ENCODE data around the gene QKI. TPM values are rescaled to one million over a fixed set of nuclear protein-coding genes. Genes with fewer than 3 reads are reported as not detected.

The QKI gene
- total RNA-seq, 1 experiment from 2014 or later = 194 TPM

DNA sequence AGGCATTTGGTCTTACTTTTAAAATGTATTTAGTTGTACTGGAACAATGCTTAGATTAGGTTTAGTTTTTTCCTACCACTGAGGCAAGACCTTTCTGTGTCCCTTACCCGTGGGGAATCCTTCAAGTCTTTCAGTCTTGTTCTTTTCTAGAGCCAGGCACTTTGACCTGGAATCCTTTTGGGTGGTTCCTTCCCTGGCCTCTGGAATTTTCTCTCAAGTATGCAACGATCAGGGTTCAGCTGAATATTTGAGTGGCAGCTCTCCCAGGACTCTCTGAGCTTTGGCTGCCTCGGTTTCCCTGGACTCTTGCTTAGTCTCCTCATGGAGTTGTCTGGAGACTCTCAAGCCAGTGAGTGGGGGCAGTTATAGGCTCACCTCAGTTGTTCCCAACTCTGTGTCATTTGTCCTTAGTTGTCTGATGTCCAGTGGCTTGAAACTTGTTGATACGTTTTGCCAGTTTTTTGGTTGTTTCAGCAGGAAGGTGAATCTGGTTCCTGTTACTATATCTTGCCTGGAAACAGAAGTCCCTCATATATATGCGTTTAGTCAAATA lies 118.1 kb downstream of the QKI start:
- DNase-seq (ENCODE audit: low read depth in 1 of 2, low spot score in 2 of 2) = no peak
- H3K27me3 ChIP-seq (replicated peaks) = no peaks in the 10 kb centered on the region
- no peak overlapping the region for H3K4me3 ChIP-seq
- H3K4me1 ChIP-seq (replicated peaks) = peaks cover 66% of the 10 kb centered on the region
- no peak overlapping the region for H3K27ac ChIP-seq
- H3K9me3 ChIP-seq (replicated peaks) = no peaks in the 10 kb centered on the region
- H3K36me3 ChIP-seq = peaks cover 14% of the 10 kb centered on the region

DNA sequence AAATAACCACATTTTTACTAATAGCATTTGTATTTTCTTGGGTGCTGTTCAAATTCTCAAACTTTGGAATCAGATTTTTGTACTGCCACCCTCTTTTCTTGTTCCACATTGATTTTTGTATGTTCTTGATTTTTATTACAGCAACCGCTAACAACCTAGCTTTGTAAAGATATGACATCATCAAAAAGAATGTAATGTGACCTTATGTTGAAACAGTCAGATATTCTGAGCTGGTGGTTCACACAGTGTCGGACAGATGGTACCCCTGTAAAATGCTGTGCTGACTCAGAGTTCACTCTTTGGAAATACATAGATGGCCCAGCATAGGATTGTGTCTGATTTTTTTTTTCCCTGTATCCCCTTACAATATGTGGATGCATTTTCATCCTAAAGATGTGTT lies 118.9 kb downstream of the QKI start:
- Histone ChIP-seq H3K36me3 (peaks cover 21% of the 10 kb centered on the region), H3K4me1 (replicated peaks) (peaks cover 57% of the 10 kb centered on the region), H3K27ac (peak overlapping the region; percentile 36), H3K27me3 (replicated peaks) (no peaks in the 10 kb centered on the region), H3K4me3 (no peak overlapping the region), H3K9me3 (replicated peaks) (no peaks in the 10 kb centered on the region)
- DNase-seq (ENCODE audit: low read depth in 1 of 2, low spot score in 2 of 2) = peak in 1 of 2 experiments; percentile 59

DNA sequence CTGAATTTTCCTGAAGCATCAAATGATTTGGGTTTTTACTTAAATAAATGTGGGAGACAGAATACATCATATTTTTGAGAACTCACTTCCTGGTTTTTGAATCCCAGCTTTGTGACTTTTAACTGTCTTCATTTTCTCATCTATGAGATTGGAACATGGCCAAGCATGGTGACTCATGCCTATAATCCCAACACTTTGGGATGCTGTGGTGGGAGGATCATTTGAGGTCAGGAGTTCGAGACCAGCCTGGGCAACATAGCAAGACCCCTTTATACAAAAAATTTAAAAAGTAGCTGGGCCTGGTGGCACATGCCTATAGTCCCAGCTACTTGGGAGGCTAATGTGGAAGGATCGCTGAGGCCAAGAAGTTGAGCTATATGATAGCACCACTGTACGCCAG lies 122.3 kb downstream of the QKI start:
- Histone ChIP-seq H3K4me1 (replicated peaks) (peaks cover 24% of the 10 kb centered on the region), H3K27ac (no peak overlapping the region), H3K36me3 (peaks cover 21% of the 10 kb centered on the region)

DNA sequence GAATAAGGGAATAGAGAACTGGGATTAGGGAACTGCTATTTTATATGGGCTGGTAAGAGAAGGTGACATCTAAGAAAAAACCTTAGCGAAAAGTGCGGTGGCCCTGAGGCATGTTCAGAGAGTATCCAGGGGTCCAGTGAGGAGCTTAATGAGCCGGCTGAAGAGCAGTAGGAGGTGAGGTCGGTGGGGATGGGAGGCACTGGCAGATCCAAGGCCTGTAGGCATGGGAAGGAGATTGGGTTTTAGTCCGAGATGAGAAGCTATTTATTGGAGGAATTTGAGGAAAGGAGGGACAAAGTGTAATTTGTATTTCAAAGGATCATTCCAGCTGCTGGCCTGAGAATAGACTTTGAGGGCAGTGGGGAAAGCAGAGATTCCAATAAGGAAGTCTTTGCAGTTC lies 123.8 kb downstream of the QKI start:
- Histone ChIP-seq H3K27me3 (replicated peaks) (no peaks in the 10 kb centered on the region), H3K9me3 (replicated peaks) (no peaks in the 10 kb centered on the region), H3K36me3 (peaks cover 23% of the 10 kb centered on the region), H3K27ac (no peak overlapping the region), H3K4me1 (replicated peaks) (peaks cover 11% of the 10 kb centered on the region), H3K4me3 (no peak overlapping the region)
- no peak for DNase-seq (ENCODE audit: low read depth in 1 of 2, low spot score in 2 of 2)

More for the DNA sequence above, 122.3 kb downstream of the QKI start:
- peak in 1 of 2 experiments; percentile 28 for DNase-seq (ENCODE audit: low read depth in 1 of 2, low spot score in 2 of 2)
- Histone ChIP-seq H3K4me3 (no peak overlapping the region), H3K9me3 (replicated peaks) (no peaks in the 10 kb centered on the region), H3K27me3 (replicated peaks) (no peaks in the 10 kb centered on the region)

DNA sequence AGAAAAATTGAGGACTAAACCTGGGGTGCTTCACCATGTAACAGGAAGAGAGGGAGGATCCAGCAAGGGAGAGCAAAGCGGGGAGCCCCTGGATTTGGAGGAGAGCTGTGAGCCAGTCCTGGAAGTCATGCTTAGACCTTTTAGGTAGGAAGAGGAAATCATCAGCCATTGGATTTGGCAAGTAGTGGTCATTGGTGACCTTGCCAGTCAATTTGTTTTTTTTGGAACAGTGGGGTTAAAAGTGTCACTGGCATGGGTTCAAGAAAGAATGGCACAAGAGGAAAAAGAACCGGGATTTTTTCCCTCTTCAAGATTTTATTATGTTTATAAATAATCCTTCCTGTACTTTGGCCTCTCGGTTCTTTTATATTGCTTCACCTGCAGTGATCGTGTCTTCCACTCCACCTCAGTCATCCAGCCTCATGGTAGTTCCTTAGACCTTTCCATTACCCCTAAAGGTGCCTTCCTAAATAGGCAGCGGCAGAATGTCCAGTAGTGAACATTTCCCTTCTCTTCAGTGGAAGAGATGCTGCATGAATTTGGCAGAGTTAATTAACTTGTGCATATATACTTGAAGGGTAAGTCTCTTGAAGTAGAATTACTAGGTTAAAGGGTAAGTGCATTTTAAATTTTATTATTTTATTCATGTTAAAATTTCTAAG lies 124.7 kb downstream of the QKI start:
- DNase-seq (ENCODE audit: low read depth in 1 of 2, low spot score in 2 of 2) = no peak
- H3K4me1 ChIP-seq (replicated peaks) = peaks cover 6% of the 10 kb centered on the region; the same call in 1 of the 2 replicates
- H3K27ac ChIP-seq = no peak overlapping the region
- no peaks in the 10 kb centered on the region for H3K9me3 ChIP-seq (replicated peaks)
- no peaks in the 10 kb centered on the region for H3K27me3 ChIP-seq (replicated peaks)
- H3K4me3 ChIP-seq = no peak overlapping the region
- H3K36me3 ChIP-seq = peaks cover 26% of the 10 kb centered on the region

DNA sequence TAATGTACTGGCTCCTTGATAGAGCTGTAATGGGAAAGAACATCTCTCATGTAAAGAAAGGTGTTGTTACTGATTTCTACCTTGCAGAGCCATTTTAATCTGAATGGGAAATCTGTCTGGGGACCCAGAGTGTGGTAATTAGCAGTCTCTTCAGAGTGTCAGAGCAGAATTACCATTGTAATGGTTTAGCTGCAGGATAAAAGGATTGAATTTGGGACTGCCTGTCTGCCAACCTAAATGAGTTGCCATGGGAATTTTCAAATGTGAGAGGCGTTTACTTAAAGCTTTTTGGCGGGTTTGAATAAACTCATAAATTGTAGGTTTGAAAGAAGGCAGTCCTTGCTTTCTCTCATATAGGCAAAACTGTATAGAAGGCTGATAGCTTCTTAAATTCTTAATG lies 128.8 kb downstream of the QKI start:
- DNase-seq (ENCODE audit: low read depth in 1 of 2, low spot score in 2 of 2) = no peak
- H3K27ac ChIP-seq = no peak overlapping the region
- peaks cover 9% of the 10 kb centered on the region; the same call in 1 of the 2 replicates for H3K36me3 ChIP-seq

DNA sequence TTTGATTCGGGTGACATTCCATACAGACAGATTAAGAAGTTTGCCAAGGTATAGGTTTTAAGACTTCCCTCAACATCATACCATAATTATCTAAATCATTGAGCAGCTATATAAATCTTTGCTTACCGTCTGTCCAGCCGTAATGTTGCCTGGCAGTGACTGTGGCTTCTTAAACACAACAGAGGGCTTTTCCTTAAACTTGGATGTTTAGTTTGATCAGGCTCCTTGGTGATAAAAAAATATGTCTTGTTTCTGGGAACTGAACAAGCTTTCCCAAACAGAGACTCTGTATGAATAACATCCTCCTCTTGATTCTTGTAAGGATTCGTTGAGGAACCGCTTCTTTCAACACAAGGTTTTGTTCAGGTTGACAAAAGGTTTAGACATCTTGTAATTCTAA lies 130.9 kb downstream of the QKI start:
- no peaks in the 10 kb centered on the region for H3K27me3 ChIP-seq (replicated peaks)
- no peak overlapping the region for H3K4me3 ChIP-seq
- peaks cover 17% of the 10 kb centered on the region; the same call in 1 of the 2 replicates for H3K36me3 ChIP-seq
- H3K9me3 ChIP-seq (replicated peaks) = no peaks in the 10 kb centered on the region
- no peak overlapping the region for H3K27ac ChIP-seq
- H3K4me1 ChIP-seq (replicated peaks) = no peaks in the 10 kb centered on the region
- DNase-seq (ENCODE audit: low read depth in 1 of 2, low spot score in 2 of 2) = no peak

More for the DNA sequence above, 128.8 kb downstream of the QKI start:
- H3K4me1 ChIP-seq (replicated peaks) = no peaks in the 10 kb centered on the region
- H3K27me3 ChIP-seq (replicated peaks) = no peaks in the 10 kb centered on the region
- H3K4me3 ChIP-seq = no peak overlapping the region
- no peaks in the 10 kb centered on the region for H3K9me3 ChIP-seq (replicated peaks)

DNA sequence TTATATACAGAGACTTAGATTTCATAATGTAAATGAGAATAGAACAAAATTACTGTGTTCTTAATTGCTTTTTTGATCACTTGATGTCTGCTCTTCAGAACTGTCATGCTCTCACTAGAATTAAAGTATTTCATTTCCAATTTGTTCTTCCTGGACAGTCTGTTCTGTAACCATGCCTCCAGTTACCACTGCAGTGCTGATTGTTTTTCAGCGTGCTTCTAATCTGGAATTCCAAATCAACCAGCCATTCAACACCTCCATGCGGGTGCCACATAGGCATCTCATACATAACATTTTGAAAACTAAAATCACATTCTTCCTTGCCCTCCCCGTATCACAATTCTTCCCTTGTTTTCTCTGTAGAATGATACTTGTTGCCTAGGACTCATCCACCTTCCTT lies 132.8 kb downstream of the QKI start:
- Histone ChIP-seq H3K4me1 (replicated peaks) (no peaks in the 10 kb centered on the region), H3K9me3 (replicated peaks) (no peaks in the 10 kb centered on the region), H3K4me3 (no peak overlapping the region), H3K36me3 (peaks cover 25% of the 10 kb centered on the region), H3K27ac (no peak overlapping the region), H3K27me3 (replicated peaks) (no peaks in the 10 kb centered on the region)
- no peak for DNase-seq (ENCODE audit: low read depth in 1 of 2, low spot score in 2 of 2)

DNA sequence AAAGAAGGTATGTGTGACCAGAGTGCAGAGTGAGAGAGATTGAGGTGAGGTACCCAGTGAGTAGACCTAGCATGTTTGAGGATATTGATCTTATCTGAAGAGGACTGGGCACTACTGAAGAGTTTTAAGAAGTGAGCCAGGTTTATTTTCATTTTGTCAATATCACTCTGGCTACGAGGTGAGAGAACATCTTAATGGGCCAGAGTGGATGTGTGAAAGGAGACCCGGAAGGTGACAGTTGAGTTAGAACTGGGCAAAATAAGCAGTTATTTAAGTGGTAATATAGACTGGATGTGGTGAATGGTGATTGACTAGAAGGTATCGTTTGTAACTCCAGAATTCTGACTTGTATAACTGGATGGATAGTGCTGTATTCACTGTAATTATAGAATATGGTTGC lies 134.1 kb downstream of the QKI start:
- no peak for DNase-seq (ENCODE audit: low read depth in 1 of 2, low spot score in 2 of 2)
- no peaks in the 10 kb centered on the region for H3K4me1 ChIP-seq (replicated peaks)
- H3K4me3 ChIP-seq = no peak overlapping the region
- H3K27ac ChIP-seq = no peak overlapping the region
- H3K36me3 ChIP-seq = peaks cover 25% of the 10 kb centered on the region
- H3K27me3 ChIP-seq (replicated peaks) = no peaks in the 10 kb centered on the region
- no peaks in the 10 kb centered on the region for H3K9me3 ChIP-seq (replicated peaks)

DNA sequence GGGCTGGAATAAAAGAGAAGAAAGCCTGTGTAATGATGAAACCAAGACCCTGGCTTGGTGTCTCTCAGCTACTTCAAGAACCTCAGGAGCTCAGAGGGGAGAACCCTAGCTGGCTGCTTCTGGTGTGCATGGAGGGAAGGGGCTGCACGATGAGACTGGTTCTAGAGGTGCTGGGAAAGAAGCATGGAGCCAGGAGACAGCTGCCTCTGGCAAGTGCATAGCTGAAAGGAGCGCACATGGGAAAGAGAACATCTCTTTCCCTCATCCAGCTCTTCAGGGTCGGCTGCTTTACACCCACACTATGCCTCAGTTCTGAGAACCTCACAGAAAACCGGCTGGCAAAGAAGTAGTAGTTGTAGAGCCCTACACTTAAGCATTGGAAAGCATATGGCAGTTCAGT lies 139.5 kb downstream of the QKI start:
- Histone ChIP-seq H3K27me3 (replicated peaks) (no peaks in the 10 kb centered on the region), H3K4me1 (replicated peaks) (no peaks in the 10 kb centered on the region), H3K27ac (no peak overlapping the region), H3K4me3 (no peak overlapping the region), H3K36me3 (peaks cover 46% of the 10 kb centered on the region), H3K9me3 (replicated peaks) (no peaks in the 10 kb centered on the region)
- DNase-seq (ENCODE audit: low read depth in 1 of 2, low spot score in 2 of 2) = no peak

DNA sequence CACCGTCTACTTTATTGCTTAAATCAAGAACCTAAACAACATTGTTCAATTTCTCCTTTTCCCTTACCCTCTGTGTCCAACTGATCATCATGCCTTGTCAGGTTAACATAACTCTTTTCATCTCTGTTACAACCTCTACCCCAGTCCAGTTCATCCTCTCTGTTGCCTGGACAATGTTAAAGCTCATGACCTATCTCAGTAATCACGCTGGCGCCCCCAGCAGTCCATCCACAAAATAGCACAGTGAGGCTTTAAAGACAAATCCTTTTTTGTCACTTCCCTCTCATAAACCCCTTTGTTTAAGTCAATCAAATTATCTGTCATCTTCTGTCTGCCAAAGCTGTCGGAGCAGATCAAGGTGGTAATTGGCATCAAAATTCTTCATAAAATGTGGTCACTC lies 140.1 kb downstream of the QKI start:
- H3K4me3 ChIP-seq = no peak overlapping the region
- no peaks in the 10 kb centered on the region for H3K9me3 ChIP-seq (replicated peaks)
- H3K36me3 ChIP-seq = peaks cover 47% of the 10 kb centered on the region
- no peaks in the 10 kb centered on the region for H3K4me1 ChIP-seq (replicated peaks)
- peak; percentile 50 to 57 for DNase-seq (ENCODE audit: low read depth in 1 of 2, low spot score in 2 of 2)
- H3K27me3 ChIP-seq (replicated peaks) = no peaks in the 10 kb centered on the region
- no peak overlapping the region for H3K27ac ChIP-seq

DNA sequence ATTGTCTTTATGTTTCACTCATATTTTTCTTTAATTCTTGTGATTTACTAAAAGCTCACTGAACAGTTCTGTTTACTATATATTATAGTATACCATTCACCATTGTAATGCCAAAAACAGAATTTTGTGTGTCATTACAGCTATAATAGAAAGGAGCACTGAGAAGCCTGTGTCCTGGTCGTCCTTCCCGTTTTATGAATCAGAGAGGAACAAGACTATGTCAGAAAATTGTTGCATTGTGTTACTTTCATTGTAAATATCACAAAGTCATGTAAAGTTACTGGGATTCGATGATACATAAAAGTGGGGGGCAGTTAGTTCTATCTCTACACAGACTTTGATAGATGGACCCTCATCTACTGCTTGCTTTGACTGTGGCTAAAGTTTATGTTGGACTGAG lies 145.1 kb downstream of the QKI start:
- Histone ChIP-seq H3K36me3 (peaks cover 53% of the 10 kb centered on the region), H3K27me3 (replicated peaks) (no peaks in the 10 kb centered on the region), H3K27ac (no peak overlapping the region), H3K4me3 (no peak overlapping the region), H3K9me3 (replicated peaks) (no peaks in the 10 kb centered on the region), H3K4me1 (replicated peaks) (no peaks in the 10 kb centered on the region)
- DNase-seq (ENCODE audit: low read depth in 1 of 2, low spot score in 2 of 2) = no peak

DNA sequence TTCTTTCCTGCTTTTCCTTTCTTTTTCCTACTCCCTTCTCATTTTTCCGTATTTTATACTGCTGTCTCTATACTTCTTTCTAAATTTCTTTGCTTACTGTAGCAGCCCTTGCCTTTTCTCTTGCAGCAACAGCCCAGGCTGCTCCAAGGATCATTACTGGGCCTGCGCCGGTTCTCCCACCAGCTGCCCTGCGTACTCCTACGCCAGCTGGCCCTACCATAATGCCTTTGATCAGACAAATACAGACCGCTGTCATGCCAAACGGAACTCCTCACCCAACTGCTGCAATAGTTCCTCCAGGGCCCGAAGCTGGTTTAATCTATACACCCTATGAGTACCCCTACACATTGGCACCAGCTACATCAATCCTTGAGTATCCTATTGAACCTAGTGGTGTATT lies 148.8 kb downstream of the QKI start:
- DNase-seq (ENCODE audit: low read depth in 1 of 2, low spot score in 2 of 2) = no peak
- no peaks in the 10 kb centered on the region for H3K9me3 ChIP-seq (replicated peaks)
- H3K27ac ChIP-seq = no peak overlapping the region
- H3K4me3 ChIP-seq = no peak overlapping the region
- peaks cover 68% of the 10 kb centered on the region for H3K36me3 ChIP-seq
- no peaks in the 10 kb centered on the region for H3K27me3 ChIP-seq (replicated peaks)
- H3K4me1 ChIP-seq (replicated peaks) = no peaks in the 10 kb centered on the region

DNA sequence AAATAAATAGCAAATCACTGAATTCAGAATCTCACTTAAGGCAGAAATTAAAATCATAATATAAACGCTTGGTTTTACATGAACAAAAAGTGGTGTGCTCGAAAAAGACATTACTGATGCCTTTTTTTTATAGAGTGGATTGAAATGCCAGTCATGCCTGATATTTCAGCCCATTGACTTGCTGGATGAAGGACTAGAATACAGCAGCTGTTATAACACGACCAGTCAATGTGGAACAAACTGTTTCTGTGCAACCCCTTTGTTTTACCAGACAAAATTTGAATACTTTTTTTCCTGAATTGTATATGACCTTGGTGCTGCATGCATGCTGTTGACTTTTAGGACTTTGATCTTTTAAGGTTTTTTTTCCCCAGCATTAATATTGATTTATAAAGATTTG lies 150.0 kb downstream of the QKI start:
- Histone ChIP-seq H3K27me3 (replicated peaks) (no peaks in the 10 kb centered on the region), H3K4me3 (no peak overlapping the region), H3K9me3 (replicated peaks) (no peaks in the 10 kb centered on the region), H3K36me3 (peaks cover 60% of the 10 kb centered on the region), H3K27ac (no peak overlapping the region), H3K4me1 (replicated peaks) (no peaks in the 10 kb centered on the region)
- no peak for DNase-seq (ENCODE audit: low read depth in 1 of 2, low spot score in 2 of 2)

DNA sequence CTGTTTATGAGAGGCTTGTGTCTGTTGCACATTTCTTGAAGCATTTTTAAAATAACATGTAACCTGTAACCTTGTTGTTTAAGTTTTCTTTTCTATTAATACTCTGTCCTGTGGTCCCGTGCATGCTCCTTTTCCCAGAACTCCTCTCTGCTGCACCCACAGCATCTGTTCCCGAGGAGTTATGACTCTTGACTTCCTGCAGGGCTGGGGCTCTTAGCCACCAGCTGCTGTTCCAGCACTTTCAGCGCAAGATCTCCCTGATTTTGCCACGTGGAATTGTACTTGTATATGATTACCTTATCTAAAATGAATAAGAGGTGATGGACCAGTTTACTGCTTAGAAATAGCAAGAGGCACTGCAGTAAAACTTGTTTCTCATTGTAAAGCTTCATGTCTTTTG lies 150.6 kb downstream of the QKI start:
- peaks cover 60% of the 10 kb centered on the region for H3K36me3 ChIP-seq
- H3K9me3 ChIP-seq (replicated peaks) = no peaks in the 10 kb centered on the region
- no peak overlapping the region for H3K27ac ChIP-seq
- DNase-seq (ENCODE audit: low read depth in 1 of 2, low spot score in 2 of 2) = no peak
- H3K4me1 ChIP-seq (replicated peaks) = no peaks in the 10 kb centered on the region
- no peak overlapping the region for H3K4me3 ChIP-seq
- H3K27me3 ChIP-seq (replicated peaks) = no peaks in the 10 kb centered on the region
